Fibroblast of lung (primary cell): ENCODE measurements around the gene AATK.

Source experiments
- EZH2 ChIP-seq: IDR thresholded peaks from 2 replicates; pipeline ENCODE4 v1.5.1; 2012; ENCODE audit warnings: low read length, control low read depth, mild to moderate bottlenecking; ENCODE audit errors: missing control alignments
- TF ChIP-seq, protein P1 (sequence below), 2 donors: IDR thresholded peaks in 1 of 2; conservative IDR thresholded peaks in 1 of 2; 1 replicate in 1 of 2; 2 replicates in 1 of 2; pipeline ENCODE4 v1.5.1; 2011 to 2012; ENCODE audit warnings: low read length in 2 of 2, control low read depth in 1 of 2, inconsistent platforms in 1 of 2, low read depth in 1 of 2, mild to moderate bottlenecking in 1 of 2

DNA sequence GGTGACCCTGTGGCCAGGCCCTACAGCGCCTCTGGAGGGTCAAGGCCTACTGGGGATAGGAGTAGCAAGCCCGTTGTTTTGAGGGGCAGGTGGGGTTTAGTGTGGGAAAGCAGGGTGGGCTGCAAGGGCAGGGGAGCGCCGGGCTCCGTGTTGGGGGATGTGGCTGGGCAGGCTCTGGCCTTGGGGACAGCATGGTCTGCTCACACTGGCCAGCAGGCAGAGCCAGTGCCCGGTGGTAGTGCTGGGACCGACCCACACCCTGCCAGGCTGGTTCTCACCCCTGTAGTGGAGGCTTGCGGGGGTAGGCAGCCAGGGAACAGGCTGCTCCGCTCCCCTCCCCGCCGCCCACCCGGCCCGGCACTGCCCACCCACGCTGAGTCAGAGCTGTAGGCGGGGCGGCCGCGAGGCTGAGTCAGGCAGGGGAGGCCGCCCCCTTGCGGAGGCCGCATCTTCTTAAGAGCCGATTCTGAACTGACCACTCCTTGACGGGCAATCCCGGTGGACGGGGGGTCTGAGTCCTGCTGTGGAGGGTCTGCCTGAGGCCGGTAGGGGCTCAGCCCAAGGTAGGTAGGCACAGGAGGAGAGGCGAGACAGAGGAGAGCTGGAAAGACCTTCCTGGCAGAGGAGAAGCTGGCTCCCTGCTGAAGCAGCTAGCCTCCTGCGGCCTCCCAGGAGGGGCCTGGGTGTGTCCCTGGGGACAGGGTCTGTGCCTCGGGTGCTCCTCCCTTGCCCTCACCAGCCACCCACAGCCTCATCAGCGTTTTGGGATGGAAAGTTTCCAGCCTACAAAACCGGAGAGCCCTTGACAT, 68.7 kb downstream of the AATK start:
- TF ChIP-seq, protein P1, sequence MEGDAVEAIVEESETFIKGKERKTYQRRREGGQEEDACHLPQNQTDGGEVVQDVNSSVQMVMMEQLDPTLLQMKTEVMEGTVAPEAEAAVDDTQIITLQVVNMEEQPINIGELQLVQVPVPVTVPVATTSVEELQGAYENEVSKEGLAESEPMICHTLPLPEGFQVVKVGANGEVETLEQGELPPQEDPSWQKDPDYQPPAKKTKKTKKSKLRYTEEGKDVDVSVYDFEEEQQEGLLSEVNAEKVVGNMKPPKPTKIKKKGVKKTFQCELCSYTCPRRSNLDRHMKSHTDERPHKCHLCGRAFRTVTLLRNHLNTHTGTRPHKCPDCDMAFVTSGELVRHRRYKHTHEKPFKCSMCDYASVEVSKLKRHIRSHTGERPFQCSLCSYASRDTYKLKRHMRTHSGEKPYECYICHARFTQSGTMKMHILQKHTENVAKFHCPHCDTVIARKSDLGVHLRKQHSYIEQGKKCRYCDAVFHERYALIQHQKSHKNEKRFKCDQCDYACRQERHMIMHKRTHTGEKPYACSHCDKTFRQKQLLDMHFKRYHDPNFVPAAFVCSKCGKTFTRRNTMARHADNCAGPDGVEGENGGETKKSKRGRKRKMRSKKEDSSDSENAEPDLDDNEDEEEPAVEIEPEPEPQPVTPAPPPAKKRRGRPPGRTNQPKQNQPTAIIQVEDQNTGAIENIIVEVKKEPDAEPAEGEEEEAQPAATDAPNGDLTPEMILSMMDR (conservative IDR thresholded peaks at IDR 0.05 in 1 of 2, IDR thresholded peaks at IDR 0.05 in 1 of 2; ENCODE audit: low read depth in 1 of 2, low read length in 2 of 2) = peak; percentile 62 to 64
- no peak for TF ChIP-seq EZH2
